HL-60 (cell line): Measurements from ENCODE around the gene NCSTN.
A peak's percentile ranks its signal among the peaks of the same experiment; 100 is the strongest.

Experiments used
- DNase-seq, 2 experiments: peaks; one replicate each; pipeline ENCODE4 v3.0.0-alpha.2; 2010 to 2020; ENCODE audit warnings: low read depth in 1 of 2, low spot score in 1 of 2
- H3K27ac ChIP-seq: fragments of 250-450 bp; sonication (Bioruptor Pico); replicated peaks from 2 replicates; pipeline ENCODE4 v1.5.1; 2020; ENCODE audit warnings: mild to moderate bottlenecking, moderate library complexity
- H3K27me3 ChIP-seq: fragments of 250-450 bp; sonication (Bioruptor Pico); 2 replicates; pipeline ENCODE4 v1.5.1; 2021; ENCODE audit warnings: mild to moderate bottlenecking, moderate library complexity; ENCODE audit not compliant: insufficient read depth, poor library complexity, severe bottlenecking
- H3K4me3 ChIP-seq: replicated peaks from 2 replicates; pipeline ENCODE4 v1.5.1; 2011; ENCODE audit warnings: mild to moderate bottlenecking, control low read depth, low read length; ENCODE audit not compliant: insufficient read depth
- CTCF ChIP-seq: IDR thresholded peaks from one replicate; pipeline ENCODE4 v1.5.1; 2011; ENCODE audit warnings: low read length, control low read depth, inconsistent platforms; ENCODE audit not compliant: insufficient read depth
- GABPA ChIP-seq: IDR thresholded peaks from 2 replicates; pipeline ENCODE4 v1.6.1; 2012; ENCODE audit warnings: low read depth
- POLR2AphosphoS5 ChIP-seq: IDR thresholded peaks from 2 replicates; pipeline ENCODE4 v1.6.1; 2012; ENCODE audit warnings: low read depth
- REST ChIP-seq: IDR thresholded peaks from 2 replicates; pipeline ENCODE4 v1.6.1; 2012; ENCODE audit warnings: low read depth; ENCODE audit not compliant: insufficient replicate concordance
- SPI1 ChIP-seq: IDR thresholded peaks from 2 replicates; pipeline ENCODE4 v1.6.1; 2012; ENCODE audit warnings: low read depth, mild to moderate bottlenecking, borderline replicate concordance

NCSTN gene

GRCh38 chr1:160374306-160375110 is 31.3 kb downstream of the NCSTN start:
- H3K4me3 ChIP-seq = no peak overlapping the region
- H3K27ac ChIP-seq = 0 out of 2 replicates have a peak overlapping the region, but pooled peaks have one; percentile 56
- no peaks in the 10 kb centered on the region for H3K27me3 ChIP-seq
- no peak for DNase-seq
- no peak for TF ChIP-seq CTCF
- peak; percentile 48 for TF ChIP-seq REST

GRCh38 chr1:160375788-160376524 is 32.8 kb downstream of the NCSTN start:
- TF ChIP-seq CTCF (no peak), SPI1 (no peak), REST (no peak), POLR2AphosphoS5 (no peak)
- DNase-seq = peak in 1 of 2 experiments; percentile 23
- Histone ChIP-seq H3K27ac (peak overlapping the region; percentile 56), H3K4me3 (0 out of 2 replicates have a peak overlapping the region, but pooled peaks have one; percentile 19), H3K27me3 (no peaks in the 10 kb centered on the region)

DNA sequence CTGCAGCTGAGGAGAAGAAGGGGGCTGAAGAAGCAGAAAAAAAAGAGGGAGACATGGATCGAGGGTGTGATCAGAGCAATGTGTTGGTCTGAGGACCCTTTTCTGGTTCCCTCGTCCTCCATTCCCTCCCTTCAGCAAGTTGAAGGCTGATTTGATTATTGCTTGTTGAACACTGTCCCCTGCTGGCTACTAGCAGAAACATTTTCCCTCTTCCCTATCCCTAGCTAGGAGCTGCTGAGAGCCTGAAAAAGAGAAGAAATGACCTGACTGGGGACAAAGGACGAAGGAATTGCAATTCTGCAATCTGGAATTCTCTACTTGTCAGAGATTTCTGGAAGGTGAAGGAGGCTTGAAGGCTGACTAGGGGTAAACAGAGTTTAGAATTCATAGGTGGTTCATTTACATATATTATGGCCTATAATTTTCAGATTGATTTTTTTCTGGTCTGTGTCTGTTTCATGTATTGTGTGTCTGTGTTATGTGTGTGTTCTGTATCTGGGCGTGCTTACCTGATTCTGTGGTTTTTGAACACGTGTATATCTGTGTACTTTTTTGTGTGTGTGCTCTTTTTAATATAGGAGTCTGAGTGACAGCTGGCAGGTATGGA is 33.4 kb downstream of the NCSTN start:
- no peak overlapping the region for H3K4me3 ChIP-seq
- TF ChIP-seq GABPA = no peak
- TF ChIP-seq CTCF = peak; percentile 98
- TF ChIP-seq REST = no peak
- H3K27me3 ChIP-seq = no peaks in the 10 kb centered on the region
- H3K27ac ChIP-seq = no peak overlapping the region
- peak; percentile 58 to 59 for DNase-seq
